Endothelial cell (in vitro differentiated cells): ENCODE data around the gene USP20. TPM values are rescaled to one million over a fixed set of nuclear protein-coding genes. Genes with fewer than 3 reads are reported as not detected.
"Not testable (repeated sequence)": the region's sequence is repeated elsewhere in the genome, so short reads cannot be mapped to it uniquely, and the experiment has no call there.

Source experiments
- DNase-seq: peaks from one replicate; pipeline ENCODE4 v3.0.0; 2021; ENCODE audit warnings: low spot score
- H3K27ac Mint-ChIP-seq: one replicate; pipeline ENCODE4 v1.8.0; 2021; ENCODE audit warnings: mixed read lengths, inconsistent platforms; ENCODE audit not compliant: unreplicated experiment
- H3K27me3 Mint-ChIP-seq: one replicate; pipeline ENCODE4 v1.8.0; 2021; ENCODE audit warnings: mild to moderate bottlenecking, moderate library complexity, mixed read lengths, inconsistent platforms; ENCODE audit not compliant: unreplicated experiment
- H3K36me3 Mint-ChIP-seq: one replicate; pipeline ENCODE4 v1.8.0; 2021; ENCODE audit warnings: mild to moderate bottlenecking, low read depth, mixed read lengths, inconsistent platforms; ENCODE audit not compliant: unreplicated experiment
- H3K4me1 Mint-ChIP-seq: one replicate; pipeline ENCODE4 v1.8.0; 2021; ENCODE audit warnings: mild to moderate bottlenecking, mixed read lengths, inconsistent platforms; ENCODE audit not compliant: unreplicated experiment
- H3K4me3 Mint-ChIP-seq: one replicate; pipeline ENCODE4 v1.8.0; 2021; ENCODE audit warnings: mild to moderate bottlenecking, mixed read lengths, inconsistent platforms; ENCODE audit not compliant: unreplicated experiment
- H3K9me3 Mint-ChIP-seq: one replicate; pipeline ENCODE4 v1.8.0; 2021; ENCODE audit warnings: mixed read lengths, inconsistent platforms; ENCODE audit not compliant: unreplicated experiment
- total RNA-seq: library from RNA; stranded (reverse); fragmentation: NEBNext Ultra II Directional; extraction: Animal tissue kit (Norgen Biotek cat#: 25700); gene quantifications from one replicate; pipeline ENCODE4 v1.2.1, GENCODE V29; 2021; ENCODE audit not compliant: unreplicated experiment
- TF ChIP-seq, protein P1 (sequence below): fragments of 200-600 bp; sonication (generic); IDR thresholded peaks from one replicate; pipeline ENCODE4 v1.5.0; 2021; ENCODE audit warnings: antibody characterized with exemption; ENCODE audit not compliant: unreplicated experiment

USP20 gene
- total RNA-seq, 1 donor from 2014 or later: 21.7 TPM

DNA sequence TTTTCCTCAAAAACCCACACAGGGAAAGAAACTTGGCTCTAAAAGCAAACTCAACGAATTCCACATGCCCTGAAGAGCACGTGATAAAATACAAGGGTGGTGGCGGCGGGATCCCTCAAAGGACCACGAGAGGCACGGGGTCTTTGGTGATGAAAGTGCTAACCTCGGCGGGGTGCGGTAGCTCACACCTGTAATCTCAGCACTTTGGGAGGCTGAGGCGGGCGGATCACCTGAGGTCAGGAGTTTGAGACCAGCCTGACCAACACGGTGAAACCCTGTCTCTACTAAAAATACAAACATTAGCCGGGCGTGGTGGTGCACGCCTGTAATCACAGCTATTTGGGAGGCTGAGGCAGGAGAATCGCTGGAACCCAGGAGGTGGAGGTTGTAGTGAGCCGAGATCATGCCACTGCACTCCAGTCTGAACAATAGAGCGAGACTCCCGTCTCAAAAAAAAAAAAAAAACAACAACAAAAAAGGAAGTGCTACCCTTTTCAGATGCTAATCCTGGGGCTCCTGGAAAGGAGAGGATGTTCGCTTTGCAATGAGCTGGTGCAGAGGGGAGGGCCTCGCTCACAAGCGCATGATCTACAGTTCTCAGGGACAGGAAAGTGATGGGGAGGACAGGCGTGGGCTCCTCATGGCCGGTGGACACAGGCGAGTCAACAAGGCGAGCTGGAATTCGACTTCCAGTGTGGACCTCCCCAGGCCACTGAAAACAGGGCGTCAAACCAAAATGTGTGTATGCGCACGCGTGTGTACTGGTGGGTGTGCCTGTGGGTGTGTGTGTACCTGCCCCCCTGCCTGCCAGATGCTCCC, 54.1 kb downstream of the USP20 start:
- DNase-seq: no peak
- peak overlapping the region; percentile 80 for H3K27ac Mint-ChIP-seq

DNA sequence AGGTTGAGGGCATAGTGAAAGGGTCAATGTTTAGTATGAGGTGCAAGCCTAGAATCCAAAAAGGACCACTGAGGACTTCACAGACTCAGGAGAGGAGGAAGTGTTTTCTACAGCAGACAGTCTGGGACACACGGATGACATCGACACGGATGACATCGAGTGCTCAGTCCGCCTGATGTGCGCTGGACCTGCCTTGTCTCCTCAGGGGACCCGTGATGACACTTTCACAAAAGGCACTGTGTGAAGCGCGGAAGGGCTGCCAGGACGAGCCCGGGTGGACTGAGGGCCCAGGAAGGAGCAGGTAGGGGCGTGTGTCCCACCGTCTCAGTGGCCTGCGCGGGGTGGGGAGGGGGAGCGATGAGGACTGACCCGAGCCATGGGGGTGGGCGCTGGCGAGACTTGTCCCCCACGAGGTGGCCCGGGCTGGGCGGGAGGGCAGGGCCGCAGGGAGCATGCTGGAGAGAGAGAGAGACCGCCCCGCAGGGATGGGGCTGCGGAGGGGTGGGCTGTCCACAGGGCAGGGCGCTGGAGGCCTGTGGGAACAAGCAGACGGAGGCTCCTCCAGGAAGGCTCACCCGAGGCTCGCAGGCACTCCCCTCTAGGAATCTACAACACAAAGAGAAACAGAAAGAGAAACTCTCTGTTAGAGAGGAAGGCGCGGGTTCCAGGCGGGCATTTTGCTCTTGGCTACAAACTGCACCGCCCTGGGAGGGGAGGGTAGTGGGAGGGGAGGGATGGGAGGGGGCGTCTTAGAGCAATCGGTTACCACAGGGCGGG, 54.9 kb downstream of the USP20 start:
- no peak for DNase-seq
- Mint-ChIP-seq H3K36me3 (peaks cover 41% of the 10 kb centered on the region), H3K27ac (peak overlapping the region; percentile 80), H3K4me1 (peaks cover 44% of the 10 kb centered on the region), H3K27me3 (peaks cover 12% of the 10 kb centered on the region), H3K9me3 (no peaks in the 10 kb centered on the region), H3K4me3 (peak overlapping the region; percentile 86)
- TF ChIP-seq, protein P1, sequence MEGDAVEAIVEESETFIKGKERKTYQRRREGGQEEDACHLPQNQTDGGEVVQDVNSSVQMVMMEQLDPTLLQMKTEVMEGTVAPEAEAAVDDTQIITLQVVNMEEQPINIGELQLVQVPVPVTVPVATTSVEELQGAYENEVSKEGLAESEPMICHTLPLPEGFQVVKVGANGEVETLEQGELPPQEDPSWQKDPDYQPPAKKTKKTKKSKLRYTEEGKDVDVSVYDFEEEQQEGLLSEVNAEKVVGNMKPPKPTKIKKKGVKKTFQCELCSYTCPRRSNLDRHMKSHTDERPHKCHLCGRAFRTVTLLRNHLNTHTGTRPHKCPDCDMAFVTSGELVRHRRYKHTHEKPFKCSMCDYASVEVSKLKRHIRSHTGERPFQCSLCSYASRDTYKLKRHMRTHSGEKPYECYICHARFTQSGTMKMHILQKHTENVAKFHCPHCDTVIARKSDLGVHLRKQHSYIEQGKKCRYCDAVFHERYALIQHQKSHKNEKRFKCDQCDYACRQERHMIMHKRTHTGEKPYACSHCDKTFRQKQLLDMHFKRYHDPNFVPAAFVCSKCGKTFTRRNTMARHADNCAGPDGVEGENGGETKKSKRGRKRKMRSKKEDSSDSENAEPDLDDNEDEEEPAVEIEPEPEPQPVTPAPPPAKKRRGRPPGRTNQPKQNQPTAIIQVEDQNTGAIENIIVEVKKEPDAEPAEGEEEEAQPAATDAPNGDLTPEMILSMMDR: no peak

More for the DNA sequence above, 54.1 kb downstream of the USP20 start:
- TF ChIP-seq, protein P1: no peak
- Mint-ChIP-seq H3K27me3 (peaks cover 15% of the 10 kb centered on the region), H3K36me3 (peaks cover 38% of the 10 kb centered on the region), H3K9me3 (no peaks in the 10 kb centered on the region), H3K4me3 (peak overlapping the region; percentile 86), H3K4me1 (peaks cover 52% of the 10 kb centered on the region)

DNA sequence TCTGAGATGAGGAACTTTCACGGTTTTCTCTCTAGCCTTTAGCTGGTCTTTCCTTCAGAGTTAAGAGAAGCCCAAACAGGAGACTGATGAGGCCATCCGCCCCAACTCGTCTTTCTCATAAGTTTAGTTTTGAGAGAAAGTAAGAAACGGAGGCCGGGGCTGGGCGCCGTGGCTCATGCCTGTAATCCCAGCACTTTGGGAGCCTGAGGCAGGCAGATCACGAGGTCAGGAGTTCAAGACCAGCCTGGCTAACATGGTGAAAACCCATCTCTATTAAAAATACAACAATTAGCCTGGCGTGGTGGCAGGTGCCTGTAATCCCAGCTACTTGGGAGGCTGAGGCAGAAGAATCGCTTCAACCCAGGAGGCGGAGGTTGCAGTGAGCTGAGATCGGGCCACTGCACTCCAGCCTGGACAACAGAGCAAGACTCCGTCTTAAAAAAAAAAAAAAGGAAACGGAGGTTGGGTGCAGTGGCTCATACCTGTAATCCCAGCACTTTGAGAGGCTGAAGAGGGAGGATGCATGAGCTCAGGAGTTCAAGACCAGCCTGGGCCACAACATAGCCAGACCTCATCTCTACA, 55.6 kb downstream of the USP20 start:
- Mint-ChIP-seq H3K27me3 (peaks cover 12% of the 10 kb centered on the region), H3K36me3 (peaks cover 46% of the 10 kb centered on the region), H3K4me1 (peaks cover 42% of the 10 kb centered on the region)
- not testable (repeated sequence) for H3K4me3 Mint-ChIP-seq, DNase-seq, H3K27ac Mint-ChIP-seq, H3K9me3 Mint-ChIP-seq

DNA sequence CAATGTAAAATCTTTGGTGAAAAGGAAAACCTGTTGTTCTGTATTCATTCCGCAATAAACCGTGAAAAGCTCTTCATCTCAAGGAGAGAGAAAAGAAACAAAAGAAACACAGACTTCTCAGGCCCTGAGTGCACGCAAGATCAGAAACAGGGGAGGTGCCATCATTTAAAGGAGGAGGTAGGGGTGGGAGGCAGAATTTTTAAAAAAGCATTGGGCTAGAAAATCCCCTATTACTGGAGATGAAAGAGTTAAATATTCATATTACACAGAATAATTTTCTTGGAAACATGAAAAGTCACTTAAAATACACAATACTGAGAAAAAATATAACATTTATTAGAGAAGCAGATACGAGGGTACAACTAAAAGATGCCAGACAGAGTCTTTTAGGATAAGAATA, 56.3 kb downstream of the USP20 start:
- Mint-ChIP-seq H3K4me1 (peaks cover 43% of the 10 kb centered on the region), H3K27ac (peak overlapping the region; percentile 75), H3K4me3 (peak overlapping the region; percentile 57), H3K36me3 (peaks cover 52% of the 10 kb centered on the region), H3K9me3 (no peaks in the 10 kb centered on the region), H3K27me3 (peaks cover 15% of the 10 kb centered on the region)
- TF ChIP-seq, protein P1: no peak
- DNase-seq: no peak

DNA sequence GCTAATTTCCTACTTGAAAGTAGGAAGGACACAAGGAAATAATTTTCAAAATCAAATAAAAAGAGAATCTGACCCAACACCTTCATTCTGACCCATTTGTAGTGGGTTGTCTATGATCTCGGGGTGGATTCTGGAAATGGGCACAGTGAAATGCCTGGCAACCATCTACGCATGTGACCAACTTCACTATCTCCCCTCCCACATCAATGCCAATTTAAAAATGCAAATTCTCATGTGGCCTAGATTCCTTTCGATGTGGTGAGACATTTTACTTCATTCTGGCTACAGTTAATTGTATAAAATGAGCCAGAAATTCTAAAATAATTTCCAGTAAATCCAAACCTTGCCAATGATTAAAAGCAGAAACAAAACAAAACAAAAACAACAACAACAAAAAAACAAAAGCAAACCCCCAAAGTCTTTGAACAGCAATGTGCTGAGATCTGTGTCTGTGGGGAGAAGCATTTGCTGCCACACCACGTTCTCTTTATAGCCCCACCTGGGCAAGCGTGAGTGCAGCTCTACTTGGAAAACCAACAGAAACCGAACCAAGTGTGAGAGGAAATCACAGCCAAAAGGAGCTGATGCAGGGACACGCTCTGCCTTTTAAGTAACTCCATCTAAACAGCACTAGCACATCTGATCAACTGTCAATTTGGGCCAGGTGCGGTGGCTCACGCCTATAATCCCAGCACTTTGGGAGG, 59.0 kb downstream of the USP20 start:
- H3K9me3 Mint-ChIP-seq: no peaks in the 10 kb centered on the region
- peaks cover 36% of the 10 kb centered on the region for H3K4me1 Mint-ChIP-seq
- TF ChIP-seq, protein P1: no peak
- H3K4me3 Mint-ChIP-seq: no peak overlapping the region
- H3K36me3 Mint-ChIP-seq: peaks cover 58% of the 10 kb centered on the region
- H3K27me3 Mint-ChIP-seq: peaks cover 18% of the 10 kb centered on the region
- DNase-seq: no peak
- H3K27ac Mint-ChIP-seq: no peak overlapping the region
